ENCODE data around the gene CSNK1G2. TPM values are rescaled to one million over a fixed set of nuclear protein-coding genes. Genes with fewer than 3 reads are reported as not detected.
A peak's percentile ranks its signal among the peaks of the same experiment; 100 is the strongest.

The CSNK1G2 gene
- total and polyA plus RNA-seq, 11 donors, result 18.2 to 42.7 (median 24.6) TPM

GRCh38 chr19:1977120-1977519 lies 36.1 kb downstream of the CSNK1G2 start:
- no peaks in the 10 kb centered on the region for H3K27me3 ChIP-seq
- H3K36me3 ChIP-seq, result peaks cover 0 to 61% (median 48%) of the 10 kb centered on the region in 9 donors
- intact Hi-C loops (cut with DNase I), result no loop called here
- TF ChIP-seq POLR2A (IDR thresholded peaks at IDR 0.05) (no peak), CTCF (IDR thresholded peaks at IDR 0.05) (no peak)
- no peaks in the 10 kb centered on the region for H3K4me1 ChIP-seq
- WGBS, 4 donors, result 76 to 96% (median 94%) methylated on average over 5 to 15 of the region's 15 CpGs
- DNase-seq (no peak), ATAC-seq (peak in 1 of 4 donors; percentile 12)
- no peaks in the 10 kb centered on the region for H3K9me3 ChIP-seq
- H3K27ac ChIP-seq, result no peak overlapping the region
- no peak overlapping the region for H3K4me3 ChIP-seq

GRCh38 chr19:1978346-1978894 lies 37.4 kb downstream of the CSNK1G2 start:
- WGBS, 4 donors, result 95 to 97% (median 96%) methylated on average over 22 to 51 of the region's 51 CpGs
- no peaks in the 10 kb centered on the region for H3K4me1 ChIP-seq
- no peak overlapping the region for H3K4me3 ChIP-seq
- H3K9me3 ChIP-seq, result no peaks in the 10 kb centered on the region
- TF ChIP-seq POLR2A (IDR thresholded peaks at IDR 0.05) (no peak), CTCF (IDR thresholded peaks at IDR 0.05) (no peak)
- DNase-seq (peak in 1 of 5 donors; percentile 54), ATAC-seq (no peak)
- no peak overlapping the region for H3K27ac ChIP-seq
- no peaks in the 10 kb centered on the region for H3K27me3 ChIP-seq
- intact Hi-C loops (cut with DNase I), result no loop called here
- H3K36me3 ChIP-seq, result peaks cover 0 to 73% (median 56%) of the 10 kb centered on the region in 9 donors

- WGBS, 4 donors, result 96 to 97% (median 97%) methylated on average over 19 to 43 of the region's 43 CpGs
- intact Hi-C loops (cut with DNase I), result no loop called here
- Histone ChIP-seq H3K9me3 (no peaks in the 10 kb centered on the region), H3K4me1 (no peaks in the 10 kb centered on the region), H3K4me3 (no peak overlapping the region), H3K27ac (no peak overlapping the region), H3K27me3 (no peaks in the 10 kb centered on the region), H3K36me3 (peaks cover 0 to 73% (median 58%) of the 10 kb centered on the region in 9 donors)
- ATAC-seq (no peak), DNase-seq (peak in 2 of 5 donors; percentile 7 to 61)
- TF ChIP-seq POLR2A (IDR thresholded peaks at IDR 0.05) (no peak), CTCF (IDR thresholded peaks at IDR 0.05) (no peak)
These were observed 38.0 kb downstream of the CSNK1G2 start for GRCh38 chr19:1979017-1979416.

- TF ChIP-seq CTCF (IDR thresholded peaks at IDR 0.05) (no peak), POLR2A (IDR thresholded peaks at IDR 0.05) (no peak)
- no peaks in the 10 kb centered on the region for H3K9me3 ChIP-seq
- WGBS, 4 donors, result 92 to 96% (median 94%) methylated on average over 18 to 28 of the region's 28 CpGs
- peaks cover 0 to 79% (median 65%) of the 10 kb centered on the region in 9 donors for H3K36me3 ChIP-seq
- no peaks in the 10 kb centered on the region for H3K27me3 ChIP-seq
- H3K4me1 ChIP-seq, result no peaks in the 10 kb centered on the region
- intact Hi-C loops (cut with DNase I), result no loop called here
- peak in 1 of 5 donors; percentile 6 for DNase-seq
- ATAC-seq, result no peak
- H3K4me3 ChIP-seq, result no peak overlapping the region
- H3K27ac ChIP-seq, result no peak overlapping the region
These were observed 38.7 kb downstream of the CSNK1G2 start for GRCh38 chr19:1979642-1980041.
